HCT116 (cell line): ENCODE measurements around the gene HSD3B1. TPM values are rescaled to one million over a fixed set of nuclear protein-coding genes. Genes with fewer than 3 reads are reported as not detected.

Experiments
- ATAC-seq: fragments of 200-7000 bp; cut with Tn5 transposase; 2 replicates; pipeline ENCODE4 v1.9.1; 2020; ENCODE audit warnings: mild to moderate bottlenecking, moderate library complexity
- BruUV-seq: library from RNA; stranded (reverse); fragments of 400-500 nt; replicated peaks from 2 replicates; lab custom pipeline; 2021; lab: Mats Ljungman, UMichigan
- CTCF ChIA-PET: fragments of 300-600 bp; sonication (Branson Sonifier 250); formaldehyde crosslinking; loops from one replicate; lab custom pipeline; 2021; ENCODE audit warnings: antibody characterized with exemption; lab: Charles Lee
- POLR2A ChIA-PET: fragments of 300-600, 350-600 bp; sonication (Branson Sonifier 250); formaldehyde crosslinking; loops from one replicate; lab custom pipeline; 2021; ENCODE audit warnings: antibody characterized with exemption; lab: Charles Lee
- RAD21 ChIA-PET, 2 experiments: fragments of 300-600 bp; sonication (Branson Sonifier 250); formaldehyde crosslinking; loops; one replicate each; lab custom pipeline; 2023; ENCODE audit warnings: low total read pairs in 2 of 2; ENCODE audit not compliant: uncharacterized antibody in 2 of 2, unreplicated experiment in 2 of 2, low non-redundant PET in 1 of 2; lab: Charles Lee
- DNase-seq: peaks from one replicate; pipeline ENCODE4 v3.0.0-alpha.2; 2010; ENCODE audit warnings: low read depth, low spot score
- H2AFZ ChIP-seq: fragments of 200-600 bp; shearing (Covaris generic), sonication (generic); 2 replicates; pipeline ENCODE4 v1.6.1; 2017; ENCODE audit warnings: low read depth, mixed run types, mixed read lengths, antibody characterized with exemption, low read length; ENCODE audit not compliant: poor library complexity, severe bottlenecking
- H3K27ac ChIP-seq: 2 replicates; pipeline ENCODE4 v1.5.1; 2012; ENCODE audit warnings: low read depth, low read length
- H3K27me3 ChIP-seq: fragments of 200-600 bp; sonication (generic); 2 replicates; pipeline ENCODE4 v1.6.1; 2016; ENCODE audit warnings: mixed run types, low read length, mixed read lengths; ENCODE audit not compliant: insufficient read depth
- H3K36me3 ChIP-seq, 2 experiments: fragments of 200-500 bp in 1 of 2; fragments of 200-600 bp in 1 of 2; sonication (Bioruptor generic) in 1 of 2; sonication (generic) in 1 of 2; 2 replicates each; pipeline versions ENCODE4 v1.5.1 to v1.6.1; 2014 to 2016; ENCODE audit warnings: low read length in 2 of 2, inconsistent platforms in 1 of 2, mixed read lengths in 1 of 2, mixed run types in 1 of 2; ENCODE audit not compliant: insufficient read depth in 2 of 2, control insufficient read depth in 1 of 2
- H3K4me1 ChIP-seq, 2 experiments: fragments of 200-600 bp in 1 of 2; sonication (generic) in 1 of 2; 2 replicates each; pipeline versions ENCODE4 v1.5.1 to v1.6.1; 2012 to 2017; ENCODE audit warnings: low read length in 2 of 2, inconsistent platforms in 1 of 2, mild to moderate bottlenecking in 1 of 2, mixed read lengths in 1 of 2, mixed run types in 1 of 2, moderate library complexity in 1 of 2; ENCODE audit not compliant: insufficient read depth in 2 of 2, control insufficient read depth in 1 of 2
- H3K4me2 ChIP-seq: fragments of 200-600 bp; sonication (generic); 2 replicates; pipeline ENCODE4 v1.6.1; 2017; ENCODE audit warnings: mixed run types, low read length, mixed read lengths
- H3K4me3 ChIP-seq, 2 experiments: fragments of 200-600 bp in 1 of 2; sonication (generic) in 1 of 2; replicated peaks in 1 of 2; 2 replicates each; pipeline ENCODE4 v1.5.1; 2011 to 2016; ENCODE audit warnings: low read length in 2 of 2, control low read depth in 1 of 2, low read depth in 1 of 2, mild to moderate bottlenecking in 1 of 2, mixed read lengths in 1 of 2, mixed run types in 1 of 2
- H3K79me2 ChIP-seq: fragments of 200-600 bp; sonication (generic); 2 replicates; pipeline ENCODE4 v1.6.1; 2017; ENCODE audit warnings: mild to moderate bottlenecking, mixed run types, low read length, moderate library complexity, mixed read lengths; ENCODE audit not compliant: insufficient read depth
- H3K9ac ChIP-seq: fragments of 200-600 bp; sonication (generic); 2 replicates; pipeline ENCODE4 v1.6.1; 2016; ENCODE audit warnings: low read length, mixed read lengths
- H3K9me2 ChIP-seq: fragments of 200-600 bp; sonication (generic), shearing (Covaris generic); 2 replicates; pipeline ENCODE4 v1.6.1; 2017; ENCODE audit warnings: mixed run types, mild to moderate bottlenecking, moderate library complexity; ENCODE audit not compliant: insufficient read depth
- H3K9me3 ChIP-seq, 2 experiments: fragments of 200-500 bp in 1 of 2; fragments of 200-600 bp in 1 of 2; sonication (Bioruptor generic) in 1 of 2; sonication (generic) in 1 of 2; 2 replicates each; pipeline ENCODE4 v1.6.1; 2014 to 2017; ENCODE audit warnings: low read length in 2 of 2, mixed read lengths in 2 of 2, inconsistent platforms in 1 of 2, low read depth in 1 of 2, mild to moderate bottlenecking in 1 of 2, mixed run types in 1 of 2, moderate library complexity in 1 of 2; ENCODE audit not compliant: control insufficient read depth in 1 of 2, insufficient read depth in 1 of 2
- H4K20me1 ChIP-seq: fragments of 200-600 bp; sonication (generic), shearing (Covaris generic); 2 replicates; pipeline ENCODE4 v1.6.1; 2017; ENCODE audit warnings: mixed run types, mild to moderate bottlenecking, moderate library complexity; ENCODE audit not compliant: insufficient read depth
- EGR1 ChIP-seq: IDR thresholded peaks from 2 replicates; pipeline ENCODE4 v1.6.1; 2012; ENCODE audit warnings: low read depth
- FOSL1 ChIP-seq: IDR thresholded peaks from 2 replicates; pipeline ENCODE4 v1.6.1; 2012; ENCODE audit warnings: low read depth
- intact Hi-C: fragments of 100-400 bp; cut with micrococcal nuclease; formaldehyde crosslinking; loops from 2 replicates; pipeline ENCODE4 v1.10.0; 2022
- total RNA-seq: library from RNA; stranded (reverse); gene quantifications from one replicate; pipeline ENCODE4 v1.2.1, GENCODE V29; 2021; ENCODE audit not compliant: unreplicated experiment
- TF ChIP-seq, protein P1 (sequence below), 3 experiments: fragments of 200-600 bp in 1 of 3; sonication (generic) in 1 of 3; IDR thresholded peaks in 2 of 3; conservative IDR thresholded peaks in 1 of 3; 2 replicates each; pipeline ENCODE4 v1.5.1; 2012 to 2017; ENCODE audit warnings: low read depth in 2 of 3, low read length in 2 of 3, antibody characterized with exemption in 1 of 3, borderline replicate concordance in 1 of 3, control low read depth in 1 of 3, mild to moderate bottlenecking in 1 of 3, mixed read lengths in 1 of 3, mixed run types in 1 of 3, moderate library complexity in 1 of 3; ENCODE audit not compliant: insufficient read depth in 1 of 3
- TF ChIP-seq, protein P2 (sequence below): IDR thresholded peaks from 2 replicates; pipeline ENCODE4 v1.6.1; 2012; ENCODE audit warnings: low read depth

Gene HSD3B1
- total RNA-seq, 1 experiment from 2014 or later = not detected

GRCh38 chr1:119471566-119471965, 35.4 kb upstream of the HSD3B1 start:
- peaks cover 0 to 4% of the 10 kb centered on the region in 2 experiments; a peak in 2 of 4 replicates for H3K4me1 ChIP-seq
- RAD21 ChIA-PET = no interaction called here
- no peak overlapping the region for H3K9ac ChIP-seq
- POLR2A ChIA-PET = no interaction called here
- no peak for ATAC-seq
- intact Hi-C loops = loop anchor here (10.0 kb wide), 1 partner anchor 203 kb away; no protein-coding TSS in a partner anchor
- no peak overlapping the region for H3K27ac ChIP-seq
- H2AFZ ChIP-seq = no peak overlapping the region
- H3K27me3 ChIP-seq = peaks cover 16% of the 10 kb centered on the region; the same call in 1 of the 2 replicates
- no peaks in the 10 kb centered on the region for H3K36me3 ChIP-seq
- no peaks in the 10 kb centered on the region for H3K9me2 ChIP-seq
- no peak overlapping the region for H3K4me3 ChIP-seq
- H3K9me3 ChIP-seq = no peaks in the 10 kb centered on the region
- CTCF ChIA-PET = no interaction called here
- H4K20me1 ChIP-seq = no peaks in the 10 kb centered on the region
- no peak for DNase-seq
- BruUV-seq = no TSS peak
- TF ChIP-seq, protein P1, sequence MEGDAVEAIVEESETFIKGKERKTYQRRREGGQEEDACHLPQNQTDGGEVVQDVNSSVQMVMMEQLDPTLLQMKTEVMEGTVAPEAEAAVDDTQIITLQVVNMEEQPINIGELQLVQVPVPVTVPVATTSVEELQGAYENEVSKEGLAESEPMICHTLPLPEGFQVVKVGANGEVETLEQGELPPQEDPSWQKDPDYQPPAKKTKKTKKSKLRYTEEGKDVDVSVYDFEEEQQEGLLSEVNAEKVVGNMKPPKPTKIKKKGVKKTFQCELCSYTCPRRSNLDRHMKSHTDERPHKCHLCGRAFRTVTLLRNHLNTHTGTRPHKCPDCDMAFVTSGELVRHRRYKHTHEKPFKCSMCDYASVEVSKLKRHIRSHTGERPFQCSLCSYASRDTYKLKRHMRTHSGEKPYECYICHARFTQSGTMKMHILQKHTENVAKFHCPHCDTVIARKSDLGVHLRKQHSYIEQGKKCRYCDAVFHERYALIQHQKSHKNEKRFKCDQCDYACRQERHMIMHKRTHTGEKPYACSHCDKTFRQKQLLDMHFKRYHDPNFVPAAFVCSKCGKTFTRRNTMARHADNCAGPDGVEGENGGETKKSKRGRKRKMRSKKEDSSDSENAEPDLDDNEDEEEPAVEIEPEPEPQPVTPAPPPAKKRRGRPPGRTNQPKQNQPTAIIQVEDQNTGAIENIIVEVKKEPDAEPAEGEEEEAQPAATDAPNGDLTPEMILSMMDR (IDR thresholded peaks at IDR 0.05 in 2 of 3, conservative IDR thresholded peaks at IDR 0.05 in 1 of 3; ENCODE audit: borderline replicate concordance in 1 of 3, insufficient read depth in 1 of 3, low read depth in 2 of 3, low read length in 2 of 3) = 0 out of 6 replicates have a peak, but pooled peaks of 1 of the 3 experiments have one; percentile 7
- no peak for TF ChIP-seq FOSL1
- no peak overlapping the region for H3K4me2 ChIP-seq
- no peaks in the 10 kb centered on the region for H3K79me2 ChIP-seq

DNA sequence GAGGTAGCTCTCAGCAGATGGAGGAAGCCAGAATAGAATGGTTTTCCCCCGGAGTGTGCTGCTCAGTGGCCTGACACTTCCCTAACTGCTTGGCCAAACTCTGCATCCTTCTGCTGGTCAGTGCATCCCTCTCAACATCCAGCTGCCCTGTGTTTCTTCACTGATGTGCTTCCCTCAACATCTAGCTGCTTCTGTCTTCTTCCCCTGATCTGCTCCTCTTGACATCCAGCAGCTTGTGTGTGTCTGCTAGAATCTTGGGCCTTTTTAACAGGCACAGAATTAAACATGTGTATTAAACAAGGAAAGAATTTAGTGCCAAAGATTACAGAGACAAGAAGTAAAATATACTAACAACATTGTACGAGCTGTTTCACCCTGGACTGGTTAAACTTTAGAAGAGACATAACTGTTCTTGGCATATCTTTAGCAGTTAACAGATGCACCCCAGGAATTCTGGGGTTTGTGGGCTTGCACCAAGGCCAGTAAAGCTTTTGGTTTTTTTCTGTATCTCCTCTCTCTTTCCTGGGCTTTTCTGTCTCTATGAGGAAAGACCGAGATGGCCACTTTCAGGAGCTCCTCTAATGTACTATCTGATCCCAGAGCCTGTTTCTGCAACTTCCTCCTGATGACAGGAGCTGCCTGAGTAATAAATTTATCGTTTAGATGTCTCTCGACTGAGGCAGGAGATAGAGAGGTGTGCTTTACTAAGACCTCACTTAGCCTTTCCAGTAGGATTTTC, 34.8 kb upstream of the HSD3B1 start:
- BruUV-seq = no TSS peak
- Histone ChIP-seq H2AFZ (no peak overlapping the region), H3K9ac (no peak overlapping the region), H3K4me3 (no peak overlapping the region), H3K4me2 (no peak overlapping the region), H3K27me3 (peaks cover 16% of the 10 kb centered on the region; the same call in 1 of the 2 replicates), H3K4me1 (peaks cover 0 to 4% of the 10 kb centered on the region in 2 experiments; a peak in 2 of 4 replicates), H3K27ac (no peak overlapping the region), H3K9me3 (no peaks in the 10 kb centered on the region), H3K79me2 (no peaks in the 10 kb centered on the region), H3K36me3 (no peaks in the 10 kb centered on the region), H4K20me1 (no peaks in the 10 kb centered on the region), H3K9me2 (no peaks in the 10 kb centered on the region)
- ChIA-PET CTCF (no interaction called here), RAD21 (no interaction called here), POLR2A (no interaction called here)
- TF ChIP-seq, protein P2, sequence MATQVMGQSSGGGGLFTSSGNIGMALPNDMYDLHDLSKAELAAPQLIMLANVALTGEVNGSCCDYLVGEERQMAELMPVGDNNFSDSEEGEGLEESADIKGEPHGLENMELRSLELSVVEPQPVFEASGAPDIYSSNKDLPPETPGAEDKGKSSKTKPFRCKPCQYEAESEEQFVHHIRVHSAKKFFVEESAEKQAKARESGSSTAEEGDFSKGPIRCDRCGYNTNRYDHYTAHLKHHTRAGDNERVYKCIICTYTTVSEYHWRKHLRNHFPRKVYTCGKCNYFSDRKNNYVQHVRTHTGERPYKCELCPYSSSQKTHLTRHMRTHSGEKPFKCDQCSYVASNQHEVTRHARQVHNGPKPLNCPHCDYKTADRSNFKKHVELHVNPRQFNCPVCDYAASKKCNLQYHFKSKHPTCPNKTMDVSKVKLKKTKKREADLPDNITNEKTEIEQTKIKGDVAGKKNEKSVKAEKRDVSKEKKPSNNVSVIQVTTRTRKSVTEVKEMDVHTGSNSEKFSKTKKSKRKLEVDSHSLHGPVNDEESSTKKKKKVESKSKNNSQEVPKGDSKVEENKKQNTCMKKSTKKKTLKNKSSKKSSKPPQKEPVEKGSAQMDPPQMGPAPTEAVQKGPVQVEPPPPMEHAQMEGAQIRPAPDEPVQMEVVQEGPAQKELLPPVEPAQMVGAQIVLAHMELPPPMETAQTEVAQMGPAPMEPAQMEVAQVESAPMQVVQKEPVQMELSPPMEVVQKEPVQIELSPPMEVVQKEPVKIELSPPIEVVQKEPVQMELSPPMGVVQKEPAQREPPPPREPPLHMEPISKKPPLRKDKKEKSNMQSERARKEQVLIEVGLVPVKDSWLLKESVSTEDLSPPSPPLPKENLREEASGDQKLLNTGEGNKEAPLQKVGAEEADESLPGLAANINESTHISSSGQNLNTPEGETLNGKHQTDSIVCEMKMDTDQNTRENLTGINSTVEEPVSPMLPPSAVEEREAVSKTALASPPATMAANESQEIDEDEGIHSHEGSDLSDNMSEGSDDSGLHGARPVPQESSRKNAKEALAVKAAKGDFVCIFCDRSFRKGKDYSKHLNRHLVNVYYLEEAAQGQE = no peak
- no peak for TF ChIP-seq EGR1
- intact Hi-C loops = loop anchor here (10.0 kb wide), 1 partner anchor 203 kb away; no protein-coding TSS in a partner anchor
- ATAC-seq (no peak), DNase-seq (no peak)
